ENCODE results near the gene CORO2B.

Gene CORO2B

GRCh38 chr15:68615301-68615700 is 36.5 kb downstream of the CORO2B start:
- Mint-ChIP-seq H3K9me3 (no peaks in the 10 kb centered on the region), H3K27me3 (peaks cover 35% of the 10 kb centered on the region), H3K36me3 (ENCODE audit: insufficient read depth) (no peaks in the 10 kb centered on the region), H3K27ac (ENCODE audit: low read depth) (no peak overlapping the region), H3K4me1 (no peaks in the 10 kb centered on the region), H3K4me3 (no peak overlapping the region)
- DNase-seq (ENCODE audit: low spot score in 2 of 2), result no peak
- ATAC-seq (replicated peaks; ENCODE audit: extremely low read depth, poor library complexity, severe bottlenecking), result no peak

GRCh38 chr15:68615811-68616210 is 37.0 kb downstream of the CORO2B start:
- no peak for DNase-seq (ENCODE audit: low spot score in 2 of 2)
- Mint-ChIP-seq H3K36me3 (ENCODE audit: insufficient read depth) (no peaks in the 10 kb centered on the region), H3K4me3 (no peak overlapping the region), H3K27me3 (peaks cover 35% of the 10 kb centered on the region), H3K9me3 (no peaks in the 10 kb centered on the region), H3K27ac (ENCODE audit: low read depth) (no peak overlapping the region), H3K4me1 (no peaks in the 10 kb centered on the region)
- ATAC-seq (replicated peaks; ENCODE audit: extremely low read depth, poor library complexity, severe bottlenecking), result no peak

- Mint-ChIP-seq H3K27me3 (peaks cover 35% of the 10 kb centered on the region), H3K4me1 (no peaks in the 10 kb centered on the region), H3K36me3 (ENCODE audit: insufficient read depth) (no peaks in the 10 kb centered on the region), H3K4me3 (no peak overlapping the region), H3K9me3 (no peaks in the 10 kb centered on the region), H3K27ac (ENCODE audit: low read depth) (no peak overlapping the region)
- no peak for ATAC-seq (replicated peaks; ENCODE audit: extremely low read depth, poor library complexity, severe bottlenecking)
- no peak for DNase-seq (ENCODE audit: low spot score in 2 of 2)
These were observed 37.6 kb downstream of the CORO2B start for GRCh38 chr15:68616397-68616796.

GRCh38 chr15:68617001-68617400 is 38.2 kb downstream of the CORO2B start:
- H3K9me3 Mint-ChIP-seq, result no peaks in the 10 kb centered on the region
- DNase-seq (ENCODE audit: low spot score in 2 of 2), result no peak
- H3K36me3 Mint-ChIP-seq (ENCODE audit: insufficient read depth), result no peaks in the 10 kb centered on the region
- no peak overlapping the region for H3K4me3 Mint-ChIP-seq
- H3K27ac Mint-ChIP-seq (ENCODE audit: low read depth), result no peak overlapping the region
- no peaks in the 10 kb centered on the region for H3K4me1 Mint-ChIP-seq
- no peak for ATAC-seq (replicated peaks; ENCODE audit: extremely low read depth, poor library complexity, severe bottlenecking)
- H3K27me3 Mint-ChIP-seq, result peaks cover 31% of the 10 kb centered on the region

- Mint-ChIP-seq H3K9me3 (no peaks in the 10 kb centered on the region), H3K36me3 (ENCODE audit: insufficient read depth) (no peaks in the 10 kb centered on the region), H3K27me3 (peaks cover 24% of the 10 kb centered on the region), H3K4me1 (no peaks in the 10 kb centered on the region), H3K27ac (ENCODE audit: low read depth) (no peak overlapping the region), H3K4me3 (no peak overlapping the region)
- DNase-seq (ENCODE audit: low spot score in 2 of 2), result no peak
- ATAC-seq (replicated peaks; ENCODE audit: extremely low read depth, poor library complexity, severe bottlenecking), result no peak
These were observed 39.0 kb downstream of the CORO2B start for GRCh38 chr15:68617777-68618176.

- H3K27ac Mint-ChIP-seq (ENCODE audit: low read depth), result no peak overlapping the region
- ATAC-seq (replicated peaks; ENCODE audit: extremely low read depth, poor library complexity, severe bottlenecking) (no peak), DNase-seq (ENCODE audit: low spot score in 2 of 2) (no peak)
- peaks cover 24% of the 10 kb centered on the region for H3K27me3 Mint-ChIP-seq
- no peaks in the 10 kb centered on the region for H3K36me3 Mint-ChIP-seq (ENCODE audit: insufficient read depth)
- H3K4me3 Mint-ChIP-seq, result no peak overlapping the region
- H3K9me3 Mint-ChIP-seq, result no peaks in the 10 kb centered on the region
- H3K4me1 Mint-ChIP-seq, result no peaks in the 10 kb centered on the region
These were observed 39.6 kb downstream of the CORO2B start for GRCh38 chr15:68618394-68618793.

- Mint-ChIP-seq H3K9me3 (no peaks in the 10 kb centered on the region), H3K27me3 (peaks cover 21% of the 10 kb centered on the region), H3K4me3 (no peak overlapping the region), H3K4me1 (no peaks in the 10 kb centered on the region), H3K27ac (ENCODE audit: low read depth) (no peak overlapping the region), H3K36me3 (ENCODE audit: insufficient read depth) (no peaks in the 10 kb centered on the region)
- ATAC-seq (replicated peaks; ENCODE audit: extremely low read depth, poor library complexity, severe bottlenecking), result no peak
- no peak for DNase-seq (ENCODE audit: low spot score in 2 of 2)
These were observed 40.3 kb downstream of the CORO2B start for GRCh38 chr15:68618908-68619698.

GRCh38 chr15:68620721-68621527 is 42.1 kb downstream of the CORO2B start:
- H3K4me1 Mint-ChIP-seq, result no peaks in the 10 kb centered on the region
- H3K27me3 Mint-ChIP-seq, result peaks cover 29% of the 10 kb centered on the region
- no peak for DNase-seq (ENCODE audit: low spot score in 2 of 2)
- H3K27ac Mint-ChIP-seq (ENCODE audit: low read depth), result no peak overlapping the region
- ATAC-seq (replicated peaks; ENCODE audit: extremely low read depth, poor library complexity, severe bottlenecking), result no peak
- no peaks in the 10 kb centered on the region for H3K36me3 Mint-ChIP-seq (ENCODE audit: insufficient read depth)
- no peaks in the 10 kb centered on the region for H3K9me3 Mint-ChIP-seq
- H3K4me3 Mint-ChIP-seq, result no peak overlapping the region

GRCh38 chr15:68621535-68621934 is 42.7 kb downstream of the CORO2B start:
- no peaks in the 10 kb centered on the region for H3K36me3 Mint-ChIP-seq (ENCODE audit: insufficient read depth)
- no peak overlapping the region for H3K27ac Mint-ChIP-seq (ENCODE audit: low read depth)
- peaks cover 35% of the 10 kb centered on the region for H3K27me3 Mint-ChIP-seq
- DNase-seq (ENCODE audit: low spot score in 2 of 2), result no peak
- no peaks in the 10 kb centered on the region for H3K9me3 Mint-ChIP-seq
- H3K4me1 Mint-ChIP-seq, result no peaks in the 10 kb centered on the region
- no peak for ATAC-seq (replicated peaks; ENCODE audit: extremely low read depth, poor library complexity, severe bottlenecking)
- no peak overlapping the region for H3K4me3 Mint-ChIP-seq

- Mint-ChIP-seq H3K4me1 (no peaks in the 10 kb centered on the region), H3K36me3 (ENCODE audit: insufficient read depth) (no peaks in the 10 kb centered on the region), H3K9me3 (no peaks in the 10 kb centered on the region), H3K27ac (ENCODE audit: low read depth) (no peak overlapping the region), H3K27me3 (peaks cover 47% of the 10 kb centered on the region), H3K4me3 (no peak overlapping the region)
- ATAC-seq (replicated peaks; ENCODE audit: extremely low read depth, poor library complexity, severe bottlenecking), result no peak
- no peak for DNase-seq (ENCODE audit: low spot score in 2 of 2)
These were observed 44.6 kb downstream of the CORO2B start for GRCh38 chr15:68623301-68623892.

GRCh38 chr15:68625853-68626252 is 47.1 kb downstream of the CORO2B start:
- no peak for ATAC-seq (replicated peaks; ENCODE audit: extremely low read depth, poor library complexity, severe bottlenecking)
- DNase-seq (ENCODE audit: low spot score in 2 of 2), result no peak
- Mint-ChIP-seq H3K27ac (ENCODE audit: low read depth) (no peak overlapping the region), H3K4me1 (no peaks in the 10 kb centered on the region), H3K27me3 (peaks cover 64% of the 10 kb centered on the region), H3K36me3 (ENCODE audit: insufficient read depth) (no peaks in the 10 kb centered on the region), H3K9me3 (no peaks in the 10 kb centered on the region), H3K4me3 (no peak overlapping the region)

GRCh38 chr15:68626283-68626682 is 47.5 kb downstream of the CORO2B start:
- DNase-seq (ENCODE audit: low spot score in 2 of 2) (no peak), ATAC-seq (replicated peaks; ENCODE audit: extremely low read depth, poor library complexity, severe bottlenecking) (no peak)
- Mint-ChIP-seq H3K4me3 (no peak overlapping the region), H3K36me3 (ENCODE audit: insufficient read depth) (no peaks in the 10 kb centered on the region), H3K27ac (ENCODE audit: low read depth) (no peak overlapping the region), H3K27me3 (peaks cover 68% of the 10 kb centered on the region), H3K9me3 (no peaks in the 10 kb centered on the region), H3K4me1 (no peaks in the 10 kb centered on the region)

GRCh38 chr15:68626739-68627138 is 47.9 kb downstream of the CORO2B start:
- ATAC-seq (replicated peaks; ENCODE audit: extremely low read depth, poor library complexity, severe bottlenecking), result no peak
- H3K27ac Mint-ChIP-seq (ENCODE audit: low read depth), result no peak overlapping the region
- H3K4me3 Mint-ChIP-seq, result no peak overlapping the region
- no peak for DNase-seq (ENCODE audit: low spot score in 2 of 2)
- no peaks in the 10 kb centered on the region for H3K4me1 Mint-ChIP-seq
- no peaks in the 10 kb centered on the region for H3K9me3 Mint-ChIP-seq
- H3K27me3 Mint-ChIP-seq, result peaks cover 70% of the 10 kb centered on the region
- H3K36me3 Mint-ChIP-seq (ENCODE audit: insufficient read depth), result no peaks in the 10 kb centered on the region
